Spinal cord (tissue), 10 donors: Measurements from ENCODE around the gene APEX1. TPM values are rescaled to one million over a fixed set of nuclear protein-coding genes. Genes with fewer than 3 reads are reported as not detected.

Source experiments
- DNase-seq, 6 donors: peaks; one replicate each; pipeline versions ENCODE4 v3.0.0 to v3.0.0-alpha.2; 2013 to 2015; ENCODE audit warnings: low spot score in 6 of 6, low read depth in 4 of 6
- H3K27ac ChIP-seq: one replicate; pipeline ENCODE4 v1.5.1; 2013; ENCODE audit warnings: low read depth, low read length, control low read depth
- H3K27me3 ChIP-seq: one replicate; pipeline ENCODE4 v1.6.1; 2013; ENCODE audit warnings: low read length; ENCODE audit not compliant: control insufficient read depth, insufficient read depth
- H3K36me3 ChIP-seq: one replicate; pipeline ENCODE4 v1.6.1; 2013; ENCODE audit warnings: low read length; ENCODE audit not compliant: control insufficient read depth, insufficient read depth
- H3K4me1 ChIP-seq: one replicate; pipeline ENCODE4 v1.6.1; 2013; ENCODE audit warnings: low read length; ENCODE audit not compliant: control insufficient read depth, insufficient read depth
- H3K4me3 ChIP-seq: one replicate; pipeline ENCODE4 v1.5.1; 2013; ENCODE audit warnings: low read depth, low read length, control low read depth
- H3K9me3 ChIP-seq: one replicate; pipeline ENCODE4 v1.6.1; 2013; ENCODE audit warnings: low read length; ENCODE audit not compliant: control insufficient read depth, insufficient read depth
- WGBS: methylation state at CpG from one replicate; pipeline ENCODE4 v1.1.5; 2013; ENCODE audit warnings: missing lambda C conversion rate; ENCODE audit not compliant: insufficient coverage; 5-methylcytosine and 5-hydroxymethylcytosine counted together
- polyA plus RNA-seq, 2 donors: library from polyadenylated mRNA; unstranded; fragments of 120-200 nt; gene quantifications; one replicate each; pipeline ENCODE4 v1.2.1, GENCODE V29; 2013; ENCODE audit not compliant: insufficient read length in 2 of 2
- total RNA-seq, 2 donors: library from RNA; depleted of rRNA in 1 of 2; stranded (reverse); fragments of 120-200 nt in 1 of 2; fragments of >200 nt in 1 of 2; gene quantifications; one replicate each; pipeline versions ENCODE4 v1.2.3 to v1.2.4, GENCODE V29; 2013 to 2014
- donor health status: healthy.

The APEX1 gene
- total and polyA plus RNA-seq, 4 donors, result 40.8 to 182 (median 129) TPM

- Histone ChIP-seq H3K27ac (peak within 1 kb of the TSS; percentile 83), H3K9me3 (no peaks in the 10 kb centered on the region), H3K4me3 (peak within 1 kb of the TSS; percentile 72), H3K4me1 (peaks cover 14% of the 10 kb centered on the region), H3K36me3 (peaks cover 3% of the 10 kb centered on the region), H3K27me3 (no peaks in the 10 kb centered on the region)
- peak; percentile 57 to 95 (median 74) for DNase-seq
- 0% methylated on average over 37 of the region's 40 CpGs for WGBS
Observed at GRCh38 chr14:20469242-20469889, 14.3 kb downstream of the APEX1 start, which contains the start of gene PNP. PNP (plus strand) TSS chr14:20469406; CDS start chr14:20469525, 119 bp downstream.

GRCh38 chr14:20469890-20470602 is 15.0 kb downstream of the APEX1 start:
- peak overlapping the region; percentile 72 for H3K4me3 ChIP-seq
- peaks cover 5% of the 10 kb centered on the region for H3K36me3 ChIP-seq
- peak overlapping the region; percentile 83 for H3K27ac ChIP-seq
- 7% methylated on average over 3 of the region's 12 CpGs for WGBS
- H3K27me3 ChIP-seq, result no peaks in the 10 kb centered on the region
- no peaks in the 10 kb centered on the region for H3K9me3 ChIP-seq
- peaks cover 14% of the 10 kb centered on the region for H3K4me1 ChIP-seq
- peak in 1 of 6 donors; percentile 48 for DNase-seq

- peaks cover 10% of the 10 kb centered on the region for H3K36me3 ChIP-seq
- H3K9me3 ChIP-seq, result no peaks in the 10 kb centered on the region
- peaks cover 14% of the 10 kb centered on the region for H3K4me1 ChIP-seq
- no peaks in the 10 kb centered on the region for H3K27me3 ChIP-seq
- WGBS, result 0% methylated on average over 2 of the region's 2 CpGs
- no peak for DNase-seq
- H3K27ac ChIP-seq, result no peak overlapping the region
- H3K4me3 ChIP-seq, result peak overlapping the region; percentile 72
Observed at GRCh38 chr14:20470603-20470901, 15.5 kb downstream of the APEX1 start.

- Histone ChIP-seq H3K4me1 (peaks cover 14% of the 10 kb centered on the region), H3K4me3 (no peak overlapping the region), H3K9me3 (no peaks in the 10 kb centered on the region), H3K27me3 (no peaks in the 10 kb centered on the region), H3K36me3 (peaks cover 16% of the 10 kb centered on the region), H3K27ac (no peak overlapping the region)
- no peak for DNase-seq
- no CpG with 5 or more reads among the region's 2 CpGs for WGBS
Observed at GRCh38 chr14:20472536-20473169, 17.6 kb downstream of the APEX1 start.

- Histone ChIP-seq H3K4me3 (no peak overlapping the region), H3K27me3 (no peaks in the 10 kb centered on the region), H3K9me3 (no peaks in the 10 kb centered on the region), H3K36me3 (peaks cover 18% of the 10 kb centered on the region), H3K4me1 (no peaks in the 10 kb centered on the region), H3K27ac (no peak overlapping the region)
- WGBS, result 91% methylated on average over 4 of the region's 5 CpGs
- DNase-seq, result no peak
Observed at GRCh38 chr14:20476776-20477175, 21.8 kb downstream of the APEX1 start.

- no peaks in the 10 kb centered on the region for H3K4me1 ChIP-seq
- H3K9me3 ChIP-seq, result no peaks in the 10 kb centered on the region
- no peaks in the 10 kb centered on the region for H3K27me3 ChIP-seq
- no peak overlapping the region for H3K4me3 ChIP-seq
- H3K36me3 ChIP-seq, result peaks cover 18% of the 10 kb centered on the region
- DNase-seq, result peak in 1 of 6 donors; percentile 46
- no peak overlapping the region for H3K27ac ChIP-seq
- WGBS, result 63% methylated on average over 1 of the region's 1 CpG
Observed at GRCh38 chr14:20477211-20477876, 22.3 kb downstream of the APEX1 start.

GRCh38 chr14:20478894-20479293 is 23.9 kb downstream of the APEX1 start:
- no peaks in the 10 kb centered on the region for H3K27me3 ChIP-seq
- H3K27ac ChIP-seq, result no peak overlapping the region
- no peak overlapping the region for H3K4me3 ChIP-seq
- H3K4me1 ChIP-seq, result no peaks in the 10 kb centered on the region
- no peaks in the 10 kb centered on the region for H3K9me3 ChIP-seq
- 67% methylated on average over 1 of the region's 2 CpGs for WGBS
- DNase-seq, result no peak
- H3K36me3 ChIP-seq, result peaks cover 15% of the 10 kb centered on the region

- H3K4me3 ChIP-seq, result no peak overlapping the region
- no peak for DNase-seq
- H3K36me3 ChIP-seq, result peaks cover 2% of the 10 kb centered on the region
- no peak overlapping the region for H3K27ac ChIP-seq
- H3K4me1 ChIP-seq, result no peaks in the 10 kb centered on the region
- H3K9me3 ChIP-seq, result no peaks in the 10 kb centered on the region
- no peaks in the 10 kb centered on the region for H3K27me3 ChIP-seq
- WGBS, result no CpG with 5 or more reads among the region's 5 CpGs
Observed at GRCh38 chr14:20482382-20482781, 27.4 kb downstream of the APEX1 start.

- WGBS, result 79% methylated on average over 7 of the region's 7 CpGs
- Histone ChIP-seq H3K36me3 (no peaks in the 10 kb centered on the region), H3K4me3 (no peak overlapping the region), H3K27ac (no peak overlapping the region), H3K27me3 (no peaks in the 10 kb centered on the region), H3K9me3 (no peaks in the 10 kb centered on the region), H3K4me1 (no peaks in the 10 kb centered on the region)
- DNase-seq, result no peak
Observed at GRCh38 chr14:20485900-20486299, 30.9 kb downstream of the APEX1 start.
